Neuron (in vitro differentiated cells): ENCODE results near the gene CTDNEP1.

Source experiments
- H2AFZ ChIP-seq: one replicate; pipeline ENCODE4 v1.6.1; 2013; ENCODE audit warnings: low read depth, mild to moderate bottlenecking, inconsistent platforms, low read length, moderate library complexity
- H3K27me3 ChIP-seq: one replicate; pipeline ENCODE4 v1.6.1; 2013; ENCODE audit warnings: low read length; ENCODE audit not compliant: insufficient read depth
- H3K36me3 ChIP-seq: one replicate; pipeline ENCODE4 v1.6.1; 2013; ENCODE audit warnings: low read length; ENCODE audit not compliant: insufficient read depth
- H3K4me1 ChIP-seq: one replicate; pipeline ENCODE4 v1.6.1; 2013; ENCODE audit warnings: low read length; ENCODE audit not compliant: insufficient read depth
- H3K4me3 ChIP-seq: 2 replicates; pipeline ENCODE4 v1.5.1; 2013; ENCODE audit warnings: mild to moderate bottlenecking, low read length, moderate library complexity
- H3K9me3 ChIP-seq: one replicate; pipeline ENCODE4 v1.6.1; 2013; ENCODE audit warnings: low read length

The CTDNEP1 gene

GRCh38 chr17:7217113-7217987 lies 34.2 kb downstream of the CTDNEP1 start:
- Histone ChIP-seq H2AFZ (no peak overlapping the region), H3K9me3 (no peaks in the 10 kb centered on the region), H3K27me3 (no peaks in the 10 kb centered on the region), H3K36me3 (peaks cover 6% of the 10 kb centered on the region), H3K4me3 (peak overlapping the region; percentile 48), H3K4me1 (peaks cover 57% of the 10 kb centered on the region)

- peaks cover 2% of the 10 kb centered on the region for H3K36me3 ChIP-seq
- H3K27me3 ChIP-seq = no peaks in the 10 kb centered on the region
- H3K4me1 ChIP-seq = peaks cover 62% of the 10 kb centered on the region
- no peak overlapping the region for H2AFZ ChIP-seq
- no peaks in the 10 kb centered on the region for H3K9me3 ChIP-seq
- peak overlapping the region; percentile 38 for H3K4me3 ChIP-seq
Measured at GRCh38 chr17:7216242-7217112, 35.1 kb downstream of the CTDNEP1 start.

GRCh38 chr17:7215652-7216180 lies 35.8 kb downstream of the CTDNEP1 start:
- peaks cover 57% of the 10 kb centered on the region for H3K4me1 ChIP-seq
- H3K9me3 ChIP-seq = no peaks in the 10 kb centered on the region
- peak overlapping the region; percentile 56 for H3K4me3 ChIP-seq
- no peaks in the 10 kb centered on the region for H3K36me3 ChIP-seq
- H2AFZ ChIP-seq = no peak overlapping the region
- H3K27me3 ChIP-seq = no peaks in the 10 kb centered on the region

- H3K4me3 ChIP-seq = peak overlapping the region; percentile 56
- no peak overlapping the region for H2AFZ ChIP-seq
- H3K36me3 ChIP-seq = no peaks in the 10 kb centered on the region
- peaks cover 51% of the 10 kb centered on the region for H3K4me1 ChIP-seq
- no peaks in the 10 kb centered on the region for H3K9me3 ChIP-seq
- H3K27me3 ChIP-seq = no peaks in the 10 kb centered on the region
Measured at GRCh38 chr17:7215136-7215638, 36.3 kb downstream of the CTDNEP1 start.

GRCh38 chr17:7214300-7215135 lies 37.0 kb downstream of the CTDNEP1 start:
- no peak overlapping the region for H2AFZ ChIP-seq
- H3K4me1 ChIP-seq = peaks cover 49% of the 10 kb centered on the region
- no peaks in the 10 kb centered on the region for H3K9me3 ChIP-seq
- H3K4me3 ChIP-seq = peak overlapping the region; percentile 56
- H3K27me3 ChIP-seq = no peaks in the 10 kb centered on the region
- H3K36me3 ChIP-seq = no peaks in the 10 kb centered on the region

GRCh38 chr17:7213895-7214299 lies 37.6 kb downstream of the CTDNEP1 start:
- H3K4me1 ChIP-seq = peaks cover 46% of the 10 kb centered on the region

GRCh38 chr17:7211491-7212273 lies 39.9 kb downstream of the CTDNEP1 start:
- Histone ChIP-seq H3K4me3 (no peak overlapping the region), H3K9me3 (no peaks in the 10 kb centered on the region), H3K4me1 (peaks cover 41% of the 10 kb centered on the region), H3K36me3 (no peaks in the 10 kb centered on the region), H2AFZ (no peak overlapping the region), H3K27me3 (no peaks in the 10 kb centered on the region)

More at GRCh38 chr17:7213895-7214299, 37.6 kb downstream of the CTDNEP1 start:
- Histone ChIP-seq H2AFZ (no peak overlapping the region), H3K9me3 (no peaks in the 10 kb centered on the region), H3K36me3 (no peaks in the 10 kb centered on the region), H3K4me3 (peak overlapping the region; percentile 50), H3K27me3 (no peaks in the 10 kb centered on the region)

- no peaks in the 10 kb centered on the region for H3K27me3 ChIP-seq
- no peak overlapping the region for H3K4me3 ChIP-seq
- peaks cover 2% of the 10 kb centered on the region for H3K36me3 ChIP-seq
- no peak overlapping the region for H2AFZ ChIP-seq
- no peaks in the 10 kb centered on the region for H3K9me3 ChIP-seq
- H3K4me1 ChIP-seq = peaks cover 47% of the 10 kb centered on the region
Measured at GRCh38 chr17:7208754-7209460, 42.6 kb downstream of the CTDNEP1 start.

- no peaks in the 10 kb centered on the region for H3K27me3 ChIP-seq
- H3K9me3 ChIP-seq = no peaks in the 10 kb centered on the region
- H3K4me1 ChIP-seq = peaks cover 43% of the 10 kb centered on the region
- no peak overlapping the region for H3K4me3 ChIP-seq
- peaks cover 9% of the 10 kb centered on the region for H3K36me3 ChIP-seq
- H2AFZ ChIP-seq = no peak overlapping the region
Measured at GRCh38 chr17:7208027-7208571, 43.4 kb downstream of the CTDNEP1 start.

- no peaks in the 10 kb centered on the region for H3K27me3 ChIP-seq
- H3K9me3 ChIP-seq = no peaks in the 10 kb centered on the region
- peaks cover 43% of the 10 kb centered on the region for H3K4me1 ChIP-seq
- no peak overlapping the region for H2AFZ ChIP-seq
- no peak overlapping the region for H3K4me3 ChIP-seq
- peaks cover 17% of the 10 kb centered on the region for H3K36me3 ChIP-seq
Measured at GRCh38 chr17:7207120-7208001, 44.2 kb downstream of the CTDNEP1 start.
